K562 (cell line): ENCODE measurements around the gene SPATA32. TPM values are rescaled to one million over a fixed set of nuclear protein-coding genes. Genes with fewer than 3 reads are reported as not detected.
A peak's percentile ranks its signal among the peaks of the same experiment; 100 is the strongest.

Source experiments
- CHD4 ChIP-seq: fragments of 200-600 bp; sonication (generic); IDR thresholded peaks from 3 replicates; pipeline ENCODE4 v1.6.1; 2012; ENCODE audit warnings: low read depth, mild to moderate bottlenecking, mixed read lengths, low read length, inconsistent platforms; ENCODE audit not compliant: insufficient read depth, insufficient replicate concordance, poor library complexity, severe bottlenecking
- ETV6 ChIP-seq, 3 experiments: fragments of 150-350 bp in 1 of 3; sonication (generic) in 1 of 3; formaldehyde crosslinking in 1 of 3; IDR thresholded peaks; 2 replicates each; pipeline versions ENCODE4 v1.6.1 to v1.8.0; 2014 to 2022; ENCODE audit warnings: borderline replicate concordance in 2 of 3, low read depth in 2 of 3, antibody characterized with exemption in 1 of 3, low read length in 1 of 3, mild to moderate bottlenecking in 1 of 3, missing genetic modification reagents in 1 of 3
- GATA2 ChIP-seq: sonication (generic); formaldehyde crosslinking; IDR thresholded peaks from 2 replicates; pipeline ENCODE4 v1.4.0; 2020; ENCODE audit warnings: mild to moderate bottlenecking, missing genetic modification reagents
- NR2C2 ChIP-seq, 2 experiments: fragments of 200-800 bp in 1 of 2; sonication (Bioruptor generic) in 1 of 2; sonication (generic) in 1 of 2; formaldehyde crosslinking in 1 of 2; IDR thresholded peaks; 2 replicates each; pipeline versions ENCODE4 v1.6.1 to v1.8.0; 2016 to 2022; ENCODE audit warnings: mild to moderate bottlenecking in 1 of 2, missing compliant biosample characterization in 1 of 2, missing genetic modification characterization in 1 of 2, missing genetic modification reagents in 1 of 2
- RBM34 ChIP-seq: fragments of 200-400 bp; formaldehyde crosslinking; IDR thresholded peaks from 2 replicates; pipeline ENCODE4 v1.6.1; 2018; ENCODE audit warnings: low read length, borderline replicate concordance; ENCODE audit not compliant: insufficient read depth
- SMC3 ChIP-seq: conservative IDR thresholded peaks from 2 replicates; pipeline ENCODE4 v1.6.1; 2011; ENCODE audit warnings: low read depth, low read length, improper control_type of control experiment; ENCODE audit not compliant: insufficient read depth
- ZBTB1 ChIP-seq: sonication (generic); formaldehyde crosslinking; IDR thresholded peaks from 2 replicates; pipeline ENCODE4 v1.8.1; 2023; ENCODE audit warnings: missing genetic modification reagents, low read depth, mild to moderate bottlenecking, borderline replicate concordance
- polyA plus RNA-seq, 8 experiments: library from polyadenylated mRNA; depleted of rRNA in 4 of 8; stranded (reverse) in 5 of 8; unstranded in 3 of 8; fragments of >200 nt; fragmentation: Nextera tagmentation in 2 of 8; fragmentation: Illumina TruSeq in 1 of 8; extraction: Ambion mirVana in 2 of 8; extraction: Trizol in 1 of 8; gene quantifications; 2 replicates each; pipeline versions ENCODE4 v1.2.1 to v1.2.3, GENCODE V29; 2011 to 2014; ENCODE audit warnings: inconsistent platforms in 1 of 8, missing spikeins in 1 of 8
- total RNA-seq, 7 experiments: library from RNA; depleted of rRNA in 6 of 7; stranded (reverse); fragments of >200 nt in 6 of 7; fragmentation: Illumina TruSeq in 2 of 7; extraction: Trizol in 2 of 7; gene quantifications; 2 replicates each; pipeline versions ENCODE4 v1.2.1 to v1.2.3, GENCODE V29; 2011 to 2021; ENCODE audit warnings: low replicate concordance in 1 of 7
- TF ChIP-seq, protein P1 (sequence below): sonication (generic); formaldehyde crosslinking; IDR thresholded peaks from 2 replicates; pipeline ENCODE4 v1.8.0; 2023; ENCODE audit warnings: missing genetic modification reagents, mild to moderate bottlenecking, borderline replicate concordance
- TF ChIP-seq, protein P2 (sequence below): fragments of 450-650 bp; formaldehyde crosslinking; IDR thresholded peaks from 2 replicates; pipeline ENCODE4 v1.4.0; 2020; ENCODE audit warnings: mild to moderate bottlenecking, moderate library complexity
- TF ChIP-seq, protein P3 (sequence below): IDR thresholded peaks from 2 replicates; pipeline ENCODE4 v1.6.1; 2012; ENCODE audit warnings: low read depth, low read length, improper control_type of control experiment, borderline replicate concordance
- TF ChIP-seq, protein P4 (sequence below): sonication (generic); formaldehyde crosslinking; IDR thresholded peaks from 2 replicates; pipeline ENCODE4 v1.5.0; 2020; ENCODE audit warnings: missing genetic modification reagents

The SPATA32 gene
- total and polyA plus RNA-seq, 9 of the 15 experiments (the other 6 are each of a cell fraction or from before 2014, with no cell fraction given): 0.03 to 0.06 TPM; not detected in 7

DNA sequence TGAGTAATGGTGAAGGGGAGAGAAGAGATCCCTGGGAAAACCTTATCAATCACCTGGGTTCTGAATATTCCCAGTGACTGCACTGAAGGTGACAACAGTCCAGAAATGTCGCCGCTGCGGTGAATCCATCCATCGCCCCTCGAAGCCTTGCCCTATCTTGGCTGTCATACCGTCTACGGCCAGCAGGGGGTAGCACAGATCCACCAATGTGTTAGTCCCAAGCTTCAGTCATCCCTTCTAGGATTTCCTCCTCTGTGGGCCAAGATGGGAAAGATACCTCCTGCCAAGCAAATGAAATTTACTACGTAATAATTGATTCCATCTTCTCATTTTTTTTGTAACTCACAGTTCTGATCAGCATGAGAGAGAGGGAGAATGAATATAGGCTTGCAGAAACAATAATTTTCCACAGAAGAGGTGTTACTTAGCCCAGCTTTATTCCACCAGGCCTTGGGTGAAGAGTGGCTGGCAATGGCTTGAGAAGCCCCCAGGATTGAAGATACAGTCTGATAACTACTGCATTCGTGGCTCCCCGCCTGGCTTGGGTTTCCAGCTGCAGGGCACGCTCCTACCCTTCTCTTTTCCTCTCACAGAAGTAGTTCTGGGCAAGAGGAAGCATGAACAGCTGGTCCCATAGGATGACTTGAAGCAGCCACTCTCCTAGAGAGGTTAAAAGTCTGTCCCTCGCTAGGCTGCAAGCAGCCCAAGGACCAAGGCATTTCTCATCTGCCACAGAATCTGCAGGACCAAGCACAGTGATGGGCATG lies 42.8 kb downstream of the SPATA32 start (continued):
- TF ChIP-seq, protein P1, sequence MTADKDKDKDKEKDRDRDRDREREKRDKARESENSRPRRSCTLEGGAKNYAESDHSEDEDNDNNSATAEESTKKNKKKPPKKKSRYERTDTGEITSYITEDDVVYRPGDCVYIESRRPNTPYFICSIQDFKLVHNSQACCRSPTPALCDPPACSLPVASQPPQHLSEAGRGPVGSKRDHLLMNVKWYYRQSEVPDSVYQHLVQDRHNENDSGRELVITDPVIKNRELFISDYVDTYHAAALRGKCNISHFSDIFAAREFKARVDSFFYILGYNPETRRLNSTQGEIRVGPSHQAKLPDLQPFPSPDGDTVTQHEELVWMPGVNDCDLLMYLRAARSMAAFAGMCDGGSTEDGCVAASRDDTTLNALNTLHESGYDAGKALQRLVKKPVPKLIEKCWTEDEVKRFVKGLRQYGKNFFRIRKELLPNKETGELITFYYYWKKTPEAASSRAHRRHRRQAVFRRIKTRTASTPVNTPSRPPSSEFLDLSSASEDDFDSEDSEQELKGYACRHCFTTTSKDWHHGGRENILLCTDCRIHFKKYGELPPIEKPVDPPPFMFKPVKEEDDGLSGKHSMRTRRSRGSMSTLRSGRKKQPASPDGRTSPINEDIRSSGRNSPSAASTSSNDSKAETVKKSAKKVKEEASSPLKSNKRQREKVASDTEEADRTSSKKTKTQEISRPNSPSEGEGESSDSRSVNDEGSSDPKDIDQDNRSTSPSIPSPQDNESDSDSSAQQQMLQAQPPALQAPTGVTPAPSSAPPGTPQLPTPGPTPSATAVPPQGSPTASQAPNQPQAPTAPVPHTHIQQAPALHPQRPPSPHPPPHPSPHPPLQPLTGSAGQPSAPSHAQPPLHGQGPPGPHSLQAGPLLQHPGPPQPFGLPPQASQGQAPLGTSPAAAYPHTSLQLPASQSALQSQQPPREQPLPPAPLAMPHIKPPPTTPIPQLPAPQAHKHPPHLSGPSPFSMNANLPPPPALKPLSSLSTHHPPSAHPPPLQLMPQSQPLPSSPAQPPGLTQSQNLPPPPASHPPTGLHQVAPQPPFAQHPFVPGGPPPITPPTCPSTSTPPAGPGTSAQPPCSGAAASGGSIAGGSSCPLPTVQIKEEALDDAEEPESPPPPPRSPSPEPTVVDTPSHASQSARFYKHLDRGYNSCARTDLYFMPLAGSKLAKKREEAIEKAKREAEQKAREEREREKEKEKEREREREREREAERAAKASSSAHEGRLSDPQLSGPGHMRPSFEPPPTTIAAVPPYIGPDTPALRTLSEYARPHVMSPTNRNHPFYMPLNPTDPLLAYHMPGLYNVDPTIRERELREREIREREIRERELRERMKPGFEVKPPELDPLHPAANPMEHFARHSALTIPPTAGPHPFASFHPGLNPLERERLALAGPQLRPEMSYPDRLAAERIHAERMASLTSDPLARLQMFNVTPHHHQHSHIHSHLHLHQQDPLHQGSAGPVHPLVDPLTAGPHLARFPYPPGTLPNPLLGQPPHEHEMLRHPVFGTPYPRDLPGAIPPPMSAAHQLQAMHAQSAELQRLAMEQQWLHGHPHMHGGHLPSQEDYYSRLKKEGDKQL (CRISPR knock-in tag): no peak
- TF ChIP-seq NR2C2 (CRISPR knock-in tag; IDR thresholded peaks at IDR 0.05) (no peak), NR2C2 (tag; IDR thresholded peaks at IDR 0.05) (no peak), SMC3 (peak; percentile 93), ZBTB1 (CRISPR knock-in tag) (no peak), GATA2 (CRISPR knock-in tag) (peak; percentile 70), CHD4 (no peak), RBM34 (no peak), ETV6 (IDR thresholded peaks at IDR 0.05; ENCODE audit: borderline replicate concordance in 1 of 2, low read depth in 2 of 2, low read length in 1 of 2) (no peak), ETV6 (CRISPR knock-in tag; IDR thresholded peaks at IDR 0.05; ENCODE audit: borderline replicate concordance) (no peak)
- TF ChIP-seq, protein P2, sequence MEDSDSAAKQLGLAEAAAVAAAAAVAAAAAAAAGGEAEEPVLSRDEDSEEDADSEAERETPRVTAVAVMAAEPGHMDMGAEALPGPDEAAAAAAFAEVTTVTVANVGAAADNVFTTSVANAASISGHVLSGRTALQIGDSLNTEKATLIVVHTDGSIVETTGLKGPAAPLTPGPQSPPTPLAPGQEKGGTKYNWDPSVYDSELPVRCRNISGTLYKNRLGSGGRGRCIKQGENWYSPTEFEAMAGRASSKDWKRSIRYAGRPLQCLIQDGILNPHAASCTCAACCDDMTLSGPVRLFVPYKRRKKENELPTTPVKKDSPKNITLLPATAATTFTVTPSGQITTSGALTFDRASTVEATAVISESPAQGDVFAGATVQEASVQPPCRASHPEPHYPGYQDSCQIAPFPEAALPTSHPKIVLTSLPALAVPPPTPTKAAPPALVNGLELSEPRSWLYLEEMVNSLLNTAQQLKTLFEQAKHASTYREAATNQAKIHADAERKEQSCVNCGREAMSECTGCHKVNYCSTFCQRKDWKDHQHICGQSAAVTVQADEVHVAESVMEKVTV (CRISPR knock-in tag): peak; percentile 84
- TF ChIP-seq, protein P3, sequence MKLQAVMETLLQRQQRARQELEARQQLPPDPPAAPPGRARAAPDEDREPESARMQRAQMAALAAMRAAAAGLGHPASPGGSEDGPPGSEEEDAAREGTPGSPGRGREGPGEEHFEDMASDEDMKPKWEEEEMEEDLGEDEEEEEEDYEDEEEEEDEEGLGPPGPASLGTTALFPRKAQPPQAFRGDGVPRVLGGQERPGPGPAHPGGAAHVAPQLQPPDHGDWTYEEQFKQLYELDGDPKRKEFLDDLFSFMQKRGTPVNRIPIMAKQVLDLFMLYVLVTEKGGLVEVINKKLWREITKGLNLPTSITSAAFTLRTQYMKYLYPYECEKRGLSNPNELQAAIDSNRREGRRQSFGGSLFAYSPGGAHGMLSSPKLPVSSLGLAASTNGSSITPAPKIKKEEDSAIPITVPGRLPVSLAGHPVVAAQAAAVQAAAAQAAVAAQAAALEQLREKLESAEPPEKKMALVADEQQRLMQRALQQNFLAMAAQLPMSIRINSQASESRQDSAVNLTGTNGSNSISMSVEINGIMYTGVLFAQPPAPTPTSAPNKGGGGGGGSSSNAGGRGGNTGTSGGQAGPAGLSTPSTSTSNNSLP: no peak
- TF ChIP-seq, protein P4, sequence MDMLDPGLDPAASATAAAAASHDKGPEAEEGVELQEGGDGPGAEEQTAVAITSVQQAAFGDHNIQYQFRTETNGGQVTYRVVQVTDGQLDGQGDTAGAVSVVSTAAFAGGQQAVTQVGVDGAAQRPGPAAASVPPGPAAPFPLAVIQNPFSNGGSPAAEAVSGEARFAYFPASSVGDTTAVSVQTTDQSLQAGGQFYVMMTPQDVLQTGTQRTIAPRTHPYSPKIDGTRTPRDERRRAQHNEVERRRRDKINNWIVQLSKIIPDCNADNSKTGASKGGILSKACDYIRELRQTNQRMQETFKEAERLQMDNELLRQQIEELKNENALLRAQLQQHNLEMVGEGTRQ: no peak
